ENCODE results near the gene ACSS1. TPM values are rescaled to one million over a fixed set of nuclear protein-coding genes. Genes with fewer than 3 reads are reported as not detected.

ACSS1 gene
- total and polyA plus RNA-seq, 2 of the 8 experiments (the other 6 are each of a cell fraction or from before 2014, with no cell fraction given): 2.6 to 3.4 TPM

- Histone ChIP-seq H4K20me1 (replicated peaks in 1 of 2; ENCODE audit: control insufficient read depth in 1 of 2, insufficient read depth in 2 of 2, low read length in 2 of 2) (no peaks in the 10 kb centered on the region), H3K56ac (replicated peaks; ENCODE audit: insufficient read length, low read depth, low read length) (no peak overlapping the region), H4K91ac (replicated peaks; ENCODE audit: insufficient read length, low read length) (no peak overlapping the region), H3K4me3 (ENCODE audit: extremely low read depth in 1 of 4, insufficient read depth in 2 of 4, low read depth in 3 of 4, low read length in 4 of 4) (no peak overlapping the region), H2AK5ac (ENCODE audit: low read depth, low read length) (no peak overlapping the region), H2BK15ac (ENCODE audit: low read length) (no peak overlapping the region), H3K23me2 (ENCODE audit: low read depth, low read length) (no peaks in the 10 kb centered on the region), H3K9me3 (ENCODE audit: insufficient read depth in 2 of 2, low read depth in 1 of 2, low read length in 1 of 2) (no peaks in the 10 kb centered on the region), H3K9ac (replicated peaks in 1 of 4; ENCODE audit: extremely low read depth in 1 of 4, low read depth in 3 of 4, low read length in 3 of 4) (no peak overlapping the region), H3K4me1 (replicated peaks in 1 of 4; ENCODE audit: control insufficient read depth in 3 of 4, insufficient read depth in 4 of 4, low read length in 3 of 4) (no peaks in the 10 kb centered on the region), H3K27me3 (replicated peaks in 1 of 4; ENCODE audit: control insufficient read depth in 3 of 4, extremely low read depth in 1 of 4, insufficient read depth in 3 of 4, low read length in 3 of 4) (no peaks in the 10 kb centered on the region), H3K4ac (replicated peaks; ENCODE audit: insufficient read length, low read depth, low read length) (no peak overlapping the region), H2BK12ac (ENCODE audit: low read depth, low read length) (peak overlapping the region; percentile 60; the same call in 1 of the 2 replicates), H3K4me2 (ENCODE audit: insufficient read depth in 1 of 2, low read depth in 2 of 2, low read length in 2 of 2) (no peak overlapping the region), H3K79me2 (ENCODE audit: control insufficient read depth in 1 of 2, insufficient read depth in 2 of 2, low read length in 2 of 2) (no peaks in the 10 kb centered on the region), H3K27ac (ENCODE audit: low read depth, low read length) (no peak overlapping the region), H3K14ac (ENCODE audit: insufficient read length) (no peak overlapping the region), H4K8ac (ENCODE audit: extremely low read depth, insufficient read depth, low read length) (no peak overlapping the region), H2BK20ac (ENCODE audit: low read length) (no peak overlapping the region), H3K36me3 (ENCODE audit: control insufficient read depth in 2 of 4, insufficient read depth in 4 of 4, low read length in 3 of 4) (no peaks in the 10 kb centered on the region), H2AFZ (ENCODE audit: low read length) (no peak overlapping the region), H2BK120ac (replicated peaks; ENCODE audit: low read depth, low read length) (no peak overlapping the region), H3K23ac (ENCODE audit: insufficient read length) (no peak overlapping the region), H2BK5ac (ENCODE audit: low read depth, low read length) (no peak overlapping the region), H4K5ac (ENCODE audit: insufficient read length, low read depth, low read length) (no peak overlapping the region), H3K18ac (ENCODE audit: extremely low read depth, low read length) (no peak overlapping the region), H3K79me1 (ENCODE audit: low read depth, low read length) (no peaks in the 10 kb centered on the region)
- ChIA-PET CTCF (ENCODE audit: partially characterized antibody) (interaction anchor here (1.1 to 4.1 kb wide), 2 partner anchors 11 to 59 kb away, joined by 4 to 23 read pairs; no protein-coding TSS in a partner anchor), POLR2A (ENCODE audit: partially characterized antibody) (no interaction called here)
- FAIRE-seq (no peak), DNase-seq (ENCODE audit: low read depth in 1 of 2, low spot score in 2 of 2) (no peak)
- 88% methylated on average over 8 of the region's 8 CpGs; no CpG with 5 or more reads in 1 of the 2 experiments for WGBS, 2 experiments (ENCODE audit: extremely low coverage in 1 of 2, insufficient coverage in 1 of 2, insufficient read length in 1 of 2, insufficient replicate concordance in 2 of 2, low coverage in 1 of 2, low lambda C conversion rate in 2 of 2, missing lambda C conversion rate in 1 of 2)
- no peak for TF ChIP-seq FOSL1 (IDR thresholded peaks at IDR 0.05; ENCODE audit: insufficient read depth, low read depth, low read length)
- no peak for TF ChIP-seq RNF2 (IDR thresholded peaks at IDR 0.05; ENCODE audit: borderline replicate concordance, low read depth, low read length, missing control alignments, poor library complexity, severe bottlenecking)
- TF ChIP-seq ZNF274 (IDR thresholded peaks at IDR 0.05; ENCODE audit: borderline replicate concordance, extremely low read depth, low read length): no peak
- no peak for TF ChIP-seq USF2 (IDR thresholded peaks at IDR 0.05; ENCODE audit: low read length)
- TF ChIP-seq TEAD4 (IDR thresholded peaks at IDR 0.05; ENCODE audit: low read depth, low read length): no peak
- TF ChIP-seq KDM1A (IDR thresholded peaks at IDR 0.05; ENCODE audit: borderline replicate concordance, low read length): no peak
- TF ChIP-seq PHF8 (conservative IDR thresholded peaks at IDR 0.05; ENCODE audit: low read depth, low read length): no peak
- no peak for TF ChIP-seq EGR1 (IDR thresholded peaks at IDR 0.05; ENCODE audit: borderline replicate concordance, low read depth, low read length)
- TF ChIP-seq ASH2L (IDR thresholded peaks at IDR 0.05; ENCODE audit: low read length): no peak
- TF ChIP-seq KDM5A (IDR thresholded peaks at IDR 0.05; ENCODE audit: low read length): no peak
- TF ChIP-seq TBP (IDR thresholded peaks at IDR 0.05; ENCODE audit: low read depth, low read length): no peak
- no peak for TF ChIP-seq CBX8 (IDR thresholded peaks at IDR 0.05; ENCODE audit: borderline replicate concordance, low read depth, low read length)
Observed at GRCh38 chr20:25005661-25006060, 52.3 kb downstream of the ACSS1 start.
